HEK293 (cell line): Measurements from ENCODE around the gene SIN3A.
A peak's percentile ranks its signal among the peaks of the same experiment; 100 is the strongest.

ENCODE experiments used
- BCL11A ChIP-seq: fragments of 450-650 bp; formaldehyde crosslinking; IDR thresholded peaks from 2 replicates; pipeline ENCODE4 v1.5.1; 2016; ENCODE audit warnings: low read depth, missing biosample characterization, missing genetic modification characterization
- CTCF ChIP-seq: fragments of 450-650 bp; formaldehyde crosslinking; IDR thresholded peaks from 2 replicates; pipeline ENCODE4 v1.5.1; 2016; ENCODE audit warnings: missing biosample characterization, missing genetic modification characterization
- KLF8 ChIP-seq: fragments of 450-650 bp; formaldehyde crosslinking; IDR thresholded peaks from 2 replicates; pipeline ENCODE4 v1.5.1; 2016; ENCODE audit warnings: missing biosample characterization, missing genetic modification characterization
- PRDM1 ChIP-seq: fragments of 450-650 bp; formaldehyde crosslinking; IDR thresholded peaks from 2 replicates; pipeline ENCODE4; 2016; ENCODE audit warnings: missing biosample characterization, missing genetic modification characterization
- SCRT1 ChIP-seq: fragments of 450-650 bp; formaldehyde crosslinking; IDR thresholded peaks from 2 replicates; pipeline ENCODE4 v1.5.1; 2016; ENCODE audit warnings: missing biosample characterization, missing genetic modification characterization, borderline replicate concordance
- ZBTB1 ChIP-seq: fragments of 450-650 bp; formaldehyde crosslinking; IDR thresholded peaks from 2 replicates; pipeline ENCODE4 v1.5.1; 2016; ENCODE audit warnings: missing biosample characterization, missing genetic modification characterization
- ZFP3 ChIP-seq: fragments of 450-650 bp; formaldehyde crosslinking; IDR thresholded peaks from 2 replicates; pipeline ENCODE4 v1.5.1; 2016; ENCODE audit warnings: low read depth, missing biosample characterization, missing genetic modification characterization
- ZNF138 ChIP-seq: fragments of 450-650 bp; formaldehyde crosslinking; IDR thresholded peaks from 2 replicates; pipeline ENCODE4 v1.5.1; 2016; ENCODE audit warnings: missing biosample characterization, missing genetic modification characterization, borderline replicate concordance
- ZNF19 ChIP-seq: fragments of 450-650 bp; formaldehyde crosslinking; IDR thresholded peaks from 2 replicates; pipeline ENCODE4; 2016; ENCODE audit warnings: missing biosample characterization, missing genetic modification characterization, low read depth
- ZNF221 ChIP-seq: fragments of 450-650 bp; formaldehyde crosslinking; IDR thresholded peaks from 2 replicates; pipeline ENCODE4 v1.5.1; 2017; ENCODE audit warnings: missing biosample characterization, missing genetic modification characterization, borderline replicate concordance
- ZNF600 ChIP-seq: fragments of 450-650 bp; formaldehyde crosslinking; IDR thresholded peaks from 2 replicates; pipeline ENCODE4 v1.5.1; 2016; ENCODE audit warnings: missing biosample characterization, missing genetic modification characterization

- no peak for TF ChIP-seq CTCF (tag by site-specific recombination)
- TF ChIP-seq ZFP3 (tag by site-specific recombination), result no peak
- no peak for TF ChIP-seq BCL11A (tag by site-specific recombination)
- no peak for TF ChIP-seq SCRT1 (tag by site-specific recombination)
- TF ChIP-seq PRDM1, result no peak
- TF ChIP-seq ZNF138 (tag by site-specific recombination), result no peak
- no peak for TF ChIP-seq KLF8 (tag by site-specific recombination)
- no peak for TF ChIP-seq ZNF221 (tag by site-specific recombination)
- no peak for TF ChIP-seq ZBTB1 (tag by site-specific recombination)
- TF ChIP-seq ZNF600 (tag by site-specific recombination), result 0 out of 2 replicates have a peak, but pooled peaks have one; percentile 54
- no peak for TF ChIP-seq ZNF19 (tag by site-specific recombination)
These were observed 21.2 kb downstream of the SIN3A start for GRCh38 chr15:75430259-75430658.
